T-cell (primary cell): ENCODE measurements around the gene E2F7. TPM values are rescaled to one million over a fixed set of nuclear protein-coding genes. Genes with fewer than 3 reads are reported as not detected.
"Not testable (repeated sequence)": the region's sequence is repeated elsewhere in the genome, so short reads cannot be mapped to it uniquely, and the experiment has no call there.

ENCODE experiments used
- ATAC-seq, 4 experiments: fragments of 200-7000 bp in 3 of 4; fragments of 150-1000 bp in 1 of 4; cut with Tn5 transposase; replicated peaks in 1 of 4; 1 replicate in 3 of 4; 2 replicates in 1 of 4; pipeline ENCODE4 v1.10.0; 2021; ENCODE audit warnings: moderate library complexity in 3 of 4, mild to moderate bottlenecking in 2 of 4, moderate number of reproducible peaks in 1 of 4
- CTCF ChIA-PET, 2 donors: fragments of 300-600 bp; sonication (Branson Sonifier 250); formaldehyde crosslinking; loops; one replicate each; lab custom pipeline; 2022; ENCODE audit warnings: antibody characterized with exemption in 2 of 2; lab: Charles Lee
- POLR2A ChIA-PET, 2 donors: fragments of 300-600 bp; sonication (Branson Sonifier 250); formaldehyde crosslinking; loops; one replicate each; lab custom pipeline; 2022; ENCODE audit warnings: antibody characterized with exemption in 2 of 2; lab: Charles Lee
- DNase-seq, 35 experiments: peaks; one replicate each; pipeline versions ENCODE4 v3.0.0 to v3.0.0-alpha.2; 2013 to 2023
- H3K27ac ChIP-seq: one replicate; pipeline ENCODE4 v1.5.1; 2013; ENCODE audit warnings: low read length
- H3K27me3 ChIP-seq, 2 experiments: replicated peaks in 1 of 2; 1 replicate in 1 of 2; 2 replicates in 1 of 2; pipeline versions ENCODE4 v1.6.1 to v1.7.0; 2013; ENCODE audit warnings: low read length in 1 of 2, mixed read lengths in 1 of 2; ENCODE audit not compliant: control insufficient read depth in 2 of 2, insufficient read depth in 2 of 2; ENCODE audit errors: extremely low read depth in 1 of 2
- H3K36me3 ChIP-seq, 2 donors: 1 replicate in 1 of 2; 2 replicates in 1 of 2; pipeline versions ENCODE4 v1.6.1 to v1.7.0; 2013; ENCODE audit warnings: low read length in 1 of 2; ENCODE audit not compliant: control insufficient read depth in 2 of 2, insufficient read depth in 1 of 2; ENCODE audit errors: extremely low read depth in 1 of 2
- H3K4me1 ChIP-seq, 2 experiments: 1 replicate in 1 of 2; 2 replicates in 1 of 2; pipeline versions ENCODE4 v1.6.1 to v1.7.0; 2013; ENCODE audit warnings: low read length in 2 of 2, mixed read lengths in 1 of 2; ENCODE audit not compliant: insufficient read depth in 2 of 2, control insufficient read depth in 1 of 2; ENCODE audit errors: extremely low read depth in 1 of 2
- H3K4me3 ChIP-seq, 2 donors: 1 replicate in 1 of 2; 2 replicates in 1 of 2; pipeline versions ENCODE4 v1.5.1 to v1.7.0; 2013; ENCODE audit warnings: mild to moderate bottlenecking in 2 of 2, low read length in 1 of 2, moderate library complexity in 1 of 2; ENCODE audit not compliant: control insufficient read depth in 1 of 2; ENCODE audit errors: extremely low read depth in 1 of 2
- H3K9me3 ChIP-seq: 2 replicates; pipeline ENCODE4 v1.7.0; 2013
- H3K27ac Mint-ChIP-seq, 2 donors: one replicate each; pipeline ENCODE4 v1.8.0; 2020 to 2021; ENCODE audit warnings: mild to moderate bottlenecking in 2 of 2, mixed read lengths in 2 of 2
- H3K27me3 Mint-ChIP-seq, 2 donors: one replicate each; pipeline ENCODE4 v1.8.0; 2021 to 2022; ENCODE audit warnings: mixed read lengths in 2 of 2
- H3K36me3 Mint-ChIP-seq: one replicate; pipeline ENCODE4 v1.8.0; 2021; ENCODE audit warnings: mixed read lengths
- H3K4me1 Mint-ChIP-seq, 3 donors: one replicate each; pipeline ENCODE4 v1.8.0; 2020 to 2022; ENCODE audit warnings: mixed read lengths in 3 of 3, mild to moderate bottlenecking in 1 of 3
- H3K4me3 Mint-ChIP-seq, 3 donors: one replicate each; pipeline ENCODE4 v1.8.0; 2020 to 2022; ENCODE audit warnings: mild to moderate bottlenecking in 3 of 3, mixed read lengths in 3 of 3, moderate library complexity in 3 of 3
- H3K9me3 Mint-ChIP-seq, 3 donors: one replicate each; pipeline ENCODE4 v1.8.0; 2020 to 2022; ENCODE audit warnings: mixed read lengths in 3 of 3
- WGBS: methylation state at CpG from one replicate; pipeline ENCODE4 v1.1.5; 2013; ENCODE audit warnings: missing lambda C conversion rate; ENCODE audit not compliant: insufficient coverage; 5-methylcytosine and 5-hydroxymethylcytosine counted together
- total RNA-seq, 35 experiments: library from RNA in 6 of 35; stranded (reverse) in 6 of 35; fragments of 120-200 nt in 1 of 35; gene quantifications; one replicate each; pipeline versions ENCODE4 v1.2.1 to v1.2.4 and lab custom pipeline; 2013 to 2026

Gene E2F7
- total RNA-seq, 5 donors from 2014 or later (not counting 1 experiment from before 2014, with no cell fraction given), result 0.13 to 0.66 (median 0.58) TPM

DNA sequence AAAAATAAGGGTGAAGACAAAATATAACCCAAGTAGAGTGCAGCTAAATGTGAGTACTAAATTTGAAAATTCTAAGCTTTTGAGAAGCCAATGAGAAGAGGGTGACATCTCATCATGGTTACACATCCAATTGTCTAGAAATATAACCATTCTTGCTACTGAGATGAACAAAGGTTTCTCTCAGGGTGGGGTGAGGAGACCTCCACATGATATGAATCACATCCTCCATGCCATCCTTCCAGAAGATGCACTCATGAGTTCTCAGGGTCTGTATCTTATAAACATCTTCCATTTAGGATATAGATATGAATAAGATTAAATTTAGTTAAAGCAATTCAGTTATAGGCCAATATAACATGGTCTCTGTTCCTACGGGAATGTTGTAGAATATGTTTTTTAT, 38.9 kb upstream of the E2F7 start:
- ChIA-PET POLR2A (no interaction called here), CTCF (no interaction called here)
- Mint-ChIP-seq H3K4me3 (no peak overlapping the region), H3K9me3 (no peaks in the 10 kb centered on the region), H3K4me1 (no peaks in the 10 kb centered on the region), H3K27me3 (peaks cover 6 to 11% of the 10 kb centered on the region in 2 donors), H3K36me3 (no peaks in the 10 kb centered on the region), H3K27ac (no peak overlapping the region)
- H3K27me3 ChIP-seq, result peaks cover 0 to under 1% of the 10 kb centered on the region in 2 experiments
- H3K9me3 ChIP-seq, result no peaks in the 10 kb centered on the region
- ATAC-seq, result no peak
- H3K36me3 ChIP-seq, result no peaks in the 10 kb centered on the region
- no peak overlapping the region for H3K27ac ChIP-seq
- no peak for DNase-seq
- no peak overlapping the region for H3K4me3 ChIP-seq
- no CpG with 5 or more reads among the region's 1 CpG for WGBS
- H3K4me1 ChIP-seq, result no peaks in the 10 kb centered on the region

DNA sequence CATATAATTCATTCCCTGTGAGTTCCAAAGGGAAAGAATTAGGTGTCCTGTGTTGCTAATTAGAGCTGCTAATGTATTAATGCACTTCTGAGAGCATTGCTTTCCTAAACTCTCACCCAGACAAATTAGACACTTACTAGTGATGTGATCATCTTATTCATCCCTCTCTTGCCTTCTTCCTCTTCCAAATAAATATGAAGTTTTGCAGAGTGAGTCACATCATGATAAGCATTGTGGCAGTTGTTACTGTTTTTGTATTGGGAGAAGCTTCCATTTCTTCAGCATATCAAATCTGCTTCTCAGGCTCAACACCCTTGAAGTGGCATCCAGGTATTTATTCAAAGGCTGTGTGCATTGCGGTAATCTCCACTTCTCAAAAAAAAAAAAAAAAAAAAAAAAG, 37.3 kb upstream of the E2F7 start:
- no peaks in the 10 kb centered on the region for H3K36me3 Mint-ChIP-seq
- peaks cover 10 to 17% of the 10 kb centered on the region in 2 donors for H3K27me3 Mint-ChIP-seq
- DNase-seq, result no peak
- no peak overlapping the region for H3K27ac Mint-ChIP-seq
- H3K9me3 Mint-ChIP-seq, result no peaks in the 10 kb centered on the region
- ATAC-seq, result no peak
- Histone ChIP-seq H3K27ac (no peak overlapping the region), H3K36me3 (no peaks in the 10 kb centered on the region), H3K9me3 (no peaks in the 10 kb centered on the region), H3K27me3 (peaks cover 0 to 3% of the 10 kb centered on the region in 2 experiments), H3K4me1 (no peaks in the 10 kb centered on the region), H3K4me3 (no peak overlapping the region)
- CTCF ChIA-PET, result interaction anchor here in 1 of 2 donors (0.6 kb wide), 1 partner anchor 312 kb away, joined by 10 read pairs; no protein-coding TSS in a partner anchor
- H3K4me3 Mint-ChIP-seq, result no peak overlapping the region
- no peaks in the 10 kb centered on the region for H3K4me1 Mint-ChIP-seq
- POLR2A ChIA-PET, result interaction anchor here (0.6 to 0.7 kb wide), 2 partner anchors 162 to 658 kb away, joined by 3 to 10 read pairs; no protein-coding TSS in a partner anchor
- WGBS, result no CpG with 5 or more reads among the region's 1 CpG

DNA sequence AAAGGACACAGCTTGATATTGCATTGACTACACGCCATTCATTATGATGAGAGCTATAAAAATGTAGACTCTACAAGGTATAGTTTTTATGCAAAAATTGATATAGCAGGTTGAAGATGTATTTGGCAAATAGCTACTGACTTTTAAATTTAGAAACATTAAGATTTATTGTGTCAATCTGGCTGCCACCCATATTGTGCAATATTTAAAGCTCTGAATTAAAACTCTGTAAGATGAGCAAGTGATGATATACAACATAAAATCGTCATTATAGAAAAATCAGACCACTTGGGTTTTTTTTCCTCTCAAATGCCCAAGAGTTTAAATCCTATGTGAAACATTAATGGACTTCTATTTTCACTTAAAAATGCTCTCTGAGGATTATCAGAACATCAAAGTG, 36.8 kb upstream of the E2F7 start:
- no peaks in the 10 kb centered on the region for H3K9me3 Mint-ChIP-seq

DNA sequence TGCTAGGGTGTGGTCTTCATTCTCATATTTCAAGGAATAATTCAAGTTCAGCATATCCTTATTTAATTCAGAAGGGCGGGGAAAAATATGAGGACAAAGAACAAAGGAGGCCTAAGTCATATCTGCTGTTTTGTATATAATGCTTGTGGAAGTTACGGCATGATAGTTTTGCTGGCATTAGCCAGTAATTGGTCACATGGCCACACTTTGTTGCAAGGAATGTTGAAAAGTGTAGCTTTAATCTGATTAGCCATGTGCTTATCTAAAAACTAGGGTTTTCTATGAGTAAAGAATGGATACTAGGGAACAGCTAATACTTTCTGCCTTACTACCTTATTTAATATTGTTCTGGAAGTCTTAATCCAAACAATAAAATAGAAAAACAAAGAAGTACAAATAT, 34.4 kb upstream of the E2F7 start:
- H3K27ac ChIP-seq, result no peak overlapping the region
- no peak for DNase-seq
- ATAC-seq, result no peak
- peaks cover 17 to 28% of the 10 kb centered on the region in 2 donors for H3K27me3 Mint-ChIP-seq
- H3K27ac Mint-ChIP-seq, result no peak overlapping the region
- H3K4me1 ChIP-seq, result no peaks in the 10 kb centered on the region
- H3K4me3 Mint-ChIP-seq, result no peak overlapping the region
- H3K27me3 ChIP-seq, result peaks cover 0 to 9% of the 10 kb centered on the region in 2 experiments
- ChIA-PET POLR2A (no interaction called here), CTCF (no interaction called here)
- H3K36me3 Mint-ChIP-seq, result no peaks in the 10 kb centered on the region
- no peaks in the 10 kb centered on the region for H3K9me3 ChIP-seq
- H3K4me3 ChIP-seq, result no peak overlapping the region
- H3K9me3 Mint-ChIP-seq, result no peaks in the 10 kb centered on the region
- H3K4me1 Mint-ChIP-seq, result no peaks in the 10 kb centered on the region
- H3K36me3 ChIP-seq, result no peaks in the 10 kb centered on the region
- 92% methylated on average over 1 of the region's 2 CpGs for WGBS

More for the DNA sequence above, 36.8 kb upstream of the E2F7 start:
- no peak overlapping the region for H3K4me3 Mint-ChIP-seq
- CTCF ChIA-PET, result no interaction called here
- H3K36me3 Mint-ChIP-seq, result no peaks in the 10 kb centered on the region
- Histone ChIP-seq H3K27me3 (peaks cover 0 to 3% of the 10 kb centered on the region in 2 experiments), H3K27ac (no peak overlapping the region), H3K9me3 (no peaks in the 10 kb centered on the region), H3K4me1 (no peaks in the 10 kb centered on the region), H3K4me3 (no peak overlapping the region), H3K36me3 (no peaks in the 10 kb centered on the region)
- WGBS, result no CpG with 5 or more reads among the region's 2 CpGs
- H3K27me3 Mint-ChIP-seq, result peaks cover 12 to 20% of the 10 kb centered on the region in 2 donors
- H3K4me1 Mint-ChIP-seq, result no peaks in the 10 kb centered on the region
- ATAC-seq (no peak), DNase-seq (no peak)
- POLR2A ChIA-PET, result no interaction called here
- H3K27ac Mint-ChIP-seq, result no peak overlapping the region

DNA sequence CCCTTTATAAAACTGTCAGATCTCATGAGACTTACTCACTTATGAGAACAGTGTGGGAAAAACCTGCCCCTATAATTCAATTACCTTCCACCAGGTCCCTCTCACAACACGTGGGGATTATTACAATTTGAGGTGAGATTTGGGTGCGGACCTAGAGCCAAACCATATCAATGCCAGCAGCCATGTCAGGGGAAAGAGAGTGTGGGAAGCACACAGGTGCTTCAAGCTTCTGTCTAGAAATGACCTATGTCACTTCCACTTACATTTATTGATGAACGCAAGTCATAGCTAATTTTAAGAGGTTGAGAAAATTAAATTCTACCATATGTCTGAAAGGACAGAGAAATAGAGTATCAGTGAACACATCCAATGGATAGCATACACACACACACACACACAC, 32.5 kb upstream of the E2F7 start:
- H3K4me1 Mint-ChIP-seq, result no peaks in the 10 kb centered on the region
- Histone ChIP-seq H3K27me3 (peaks cover 0 to 9% of the 10 kb centered on the region in 2 experiments), H3K27ac (no peak overlapping the region), H3K4me1 (no peaks in the 10 kb centered on the region), H3K4me3 (no peak overlapping the region), H3K36me3 (no peaks in the 10 kb centered on the region), H3K9me3 (no peaks in the 10 kb centered on the region)
- H3K4me3 Mint-ChIP-seq, result no peak overlapping the region
- H3K27ac Mint-ChIP-seq, result no peak overlapping the region
- ATAC-seq (no peak), DNase-seq (no peak)
- POLR2A ChIA-PET, result no interaction called here
- no peaks in the 10 kb centered on the region for H3K9me3 Mint-ChIP-seq
- CTCF ChIA-PET, result no interaction called here
- peaks cover 18 to 30% of the 10 kb centered on the region in 2 donors for H3K27me3 Mint-ChIP-seq
- WGBS, result no CpG with 5 or more reads among the region's 3 CpGs
- H3K36me3 Mint-ChIP-seq, result no peaks in the 10 kb centered on the region

DNA sequence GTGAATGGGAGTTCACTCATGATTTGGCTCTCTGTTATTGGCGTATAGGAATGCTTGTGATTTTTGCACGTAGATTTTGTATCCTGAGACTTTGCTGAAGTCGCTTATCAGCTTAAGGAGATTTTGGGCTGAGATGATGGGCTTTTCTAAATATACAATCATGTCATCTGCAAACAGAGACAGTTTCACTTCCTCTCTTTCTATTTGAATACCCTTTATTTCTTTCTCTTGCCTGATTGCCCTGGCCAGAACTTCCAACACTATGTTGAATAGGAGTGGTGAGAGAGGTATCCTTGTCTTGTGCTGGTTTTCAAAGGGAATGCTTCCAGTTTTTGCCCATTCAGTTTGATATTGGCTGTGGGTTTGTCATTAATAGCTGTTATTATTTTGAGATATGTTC, 26.9 kb upstream of the E2F7 start:
- H3K27me3 ChIP-seq, H3K27ac Mint-ChIP-seq, H3K36me3 Mint-ChIP-seq, DNase-seq, H3K36me3 ChIP-seq, H3K4me1 Mint-ChIP-seq, H3K4me1 ChIP-seq, H3K4me3 Mint-ChIP-seq, ATAC-seq, H3K27ac ChIP-seq, H3K9me3 Mint-ChIP-seq, H3K4me3 ChIP-seq, H3K9me3 ChIP-seq, POLR2A ChIA-PET, CTCF ChIA-PET: not testable (repeated sequence)
- H3K27me3 Mint-ChIP-seq, result peaks cover 12 to 18% of the 10 kb centered on the region in 2 donors
- no CpG with 5 or more reads among the region's 3 CpGs for WGBS
